Transverse colon (tissue), 4 donors: ENCODE results near the gene CMTM4. TPM values are rescaled to one million over a fixed set of nuclear protein-coding genes. Genes with fewer than 3 reads are reported as not detected.
A peak's percentile ranks its signal among the peaks of the same experiment; 100 is the strongest.

Experiments
- DNase-seq: peaks from one replicate; pipeline ENCODE4 v3.0.0-alpha.2; 2019
- H3K27ac ChIP-seq, 4 donors: fragments of 200-600 bp; sonication (generic); 2 replicates each; pipeline ENCODE4 v1.5.1; 2016 to 2018; ENCODE audit warnings: inconsistent platforms in 4 of 4
- H3K27me3 ChIP-seq: fragments of 200-600 bp; sonication (generic); 2 replicates; pipeline ENCODE4 v1.5.1; 2017; ENCODE audit warnings: inconsistent platforms
- H3K36me3 ChIP-seq, 4 donors: fragments of 200-600 bp; sonication (generic); 2 replicates each; pipeline ENCODE4 v1.5.1; 2017 to 2019; ENCODE audit warnings: inconsistent platforms in 4 of 4
- H3K4me1 ChIP-seq, 4 donors: fragments of 200-600 bp; sonication (generic); 2 replicates each; pipeline ENCODE4 v1.5.1; 2017 to 2020; ENCODE audit warnings: inconsistent platforms in 4 of 4
- H3K4me3 ChIP-seq, 4 donors: fragments of 200-600 bp; sonication (generic); 1 replicate in 1 of 4; 2 replicates in 3 of 4; pipeline versions ENCODE4 v1.5.1 to v1.6.1; 2017 to 2019; ENCODE audit warnings: inconsistent platforms in 4 of 4
- H3K9me3 ChIP-seq, 2 donors: fragments of 200-600 bp; sonication (generic); 2 replicates each; pipeline ENCODE4 v1.5.1; 2017 to 2019; ENCODE audit warnings: inconsistent platforms in 2 of 2
- CTCF ChIP-seq, 5 experiments: fragments of 200-600 bp in 3 of 5; fragments of 450-650 bp in 2 of 5; sonication (generic) in 3 of 5; IDR thresholded peaks; 1 replicate in 2 of 5; 2 replicates in 3 of 5; pipeline ENCODE4 v1.5.1; 2016 to 2017; ENCODE audit warnings: antibody characterized with exemption in 5 of 5, inconsistent platforms in 3 of 5, mild to moderate bottlenecking in 2 of 5, moderate library complexity in 1 of 5
- EP300 ChIP-seq: sonication (generic); formaldehyde crosslinking; IDR thresholded peaks from one replicate; pipeline ENCODE4 v1.6.1; 2017; ENCODE audit warnings: antibody characterized with exemption, low read depth
- POLR2A ChIP-seq: fragments of 450-650 bp; IDR thresholded peaks from one replicate; pipeline ENCODE4 v1.6.1; 2016; ENCODE audit warnings: antibody characterized with exemption, mild to moderate bottlenecking, moderate library complexity
- POLR2AphosphoS5 ChIP-seq, 3 donors: sonication (generic); formaldehyde crosslinking; IDR thresholded peaks; one replicate each; pipeline ENCODE4 v1.6.1; 2016; ENCODE audit warnings: antibody characterized with exemption in 3 of 3
- WGBS, 2 donors: methylation state at CpG; one replicate each; pipeline ENCODE4 v1.1.5; 2018; ENCODE audit warnings: low coverage in 1 of 2; 5-methylcytosine and 5-hydroxymethylcytosine counted together
- in situ Hi-C, 4 donors: fragments of 200-750 bp; cut with MboI; loops; one replicate each; pipeline versions ENCODE4 v1.15.0 to v1.15.1; 2017; ENCODE audit warnings: low sequenced_read_pairs in 3 of 4, low pct_ligation_motif_present in 1 of 4, low pct_unique_long_range_greater_than_20kb in 1 of 4
- intact Hi-C: fragments of 100-400 bp; cut with DNase I; formaldehyde crosslinking; loops from one replicate; pipeline ENCODE4 v1.15.1; 2023; ENCODE audit warnings: low total_unique reads
- total RNA-seq, 4 donors: library from RNA; depleted of rRNA; stranded (reverse); fragments of >200 nt; gene quantifications; one replicate each; pipeline ENCODE4 v1.1.0, GENCODE V29; 2016

Gene CMTM4
- total RNA-seq, 4 donors from 2014 or later, result 77.0 to 167 (median 163) TPM

GRCh38 chr16:66610111-66610820, 86.3 kb downstream of the CMTM4 start:
- TF ChIP-seq EP300, result no peak
- no peak for TF ChIP-seq POLR2A
- no peak for TF ChIP-seq CTCF (IDR thresholded peaks at IDR 0.05)
- no peak for TF ChIP-seq POLR2AphosphoS5 (IDR thresholded peaks at IDR 0.05)
- DNase-seq, result no peak
- no peak overlapping the region for H3K27ac ChIP-seq
- in situ Hi-C loops (loop anchor here in 1 of 4 donors (25.0 kb wide), 1 partner anchor 198 kb away; no protein-coding TSS in a partner anchor), intact Hi-C loops (no loop called here)
- no peak overlapping the region for H3K4me3 ChIP-seq
- no peaks in the 10 kb centered on the region for H3K9me3 ChIP-seq
- no peaks in the 10 kb centered on the region for H3K36me3 ChIP-seq
- peaks cover 0 to 26% (median 12%) of the 10 kb centered on the region in 4 donors for H3K4me1 ChIP-seq
- peaks cover 5% of the 10 kb centered on the region for H3K27me3 ChIP-seq
- 87 to 95% methylated on average over 6 to 14 of the region's 14 CpGs for WGBS, 2 donors

- Histone ChIP-seq H3K4me3 (no peak overlapping the region), H3K36me3 (no peaks in the 10 kb centered on the region), H3K9me3 (no peaks in the 10 kb centered on the region), H3K4me1 (peaks cover 0 to 33% (median 19%) of the 10 kb centered on the region in 4 donors), H3K27me3 (peaks cover 16% of the 10 kb centered on the region), H3K27ac (peak overlapping the region in 1 of 4 donors; percentile 1)
- no peak for DNase-seq
- in situ Hi-C loops, result loop anchor here in 2 of 4 donors (10.0 to 25.0 kb wide), 2 partner anchors 197 to 204 kb away; no protein-coding TSS in a partner anchor
- no peak for TF ChIP-seq CTCF (IDR thresholded peaks at IDR 0.05)
- TF ChIP-seq POLR2A, result no peak
- TF ChIP-seq EP300, result no peak
- TF ChIP-seq POLR2AphosphoS5 (IDR thresholded peaks at IDR 0.05), result no peak
- intact Hi-C loops, result loop anchor here (5.0 to 10.0 kb wide), 2 partner anchors 204 to 258 kb away; no protein-coding TSS in a partner anchor
- WGBS, 2 donors, result 80% methylated on average over 12 of the region's 12 CpGs; no CpG with 5 or more reads in 1 of the 2 donors
Observed at GRCh38 chr16:66609139-66609510, 87.4 kb downstream of the CMTM4 start.

- peak; percentile 86 for DNase-seq
- peaks cover 0 to 39% (median 22%) of the 10 kb centered on the region in 4 donors for H3K4me1 ChIP-seq
- H3K27ac ChIP-seq, result peak overlapping the region in 1 of 4 donors; percentile 1
- no peaks in the 10 kb centered on the region for H3K9me3 ChIP-seq
- peaks cover 17% of the 10 kb centered on the region for H3K27me3 ChIP-seq
- H3K36me3 ChIP-seq, result no peaks in the 10 kb centered on the region
- in situ Hi-C loops (loop anchor here in 2 of 4 donors (10.0 to 25.0 kb wide), 2 partner anchors 196 to 204 kb away; no protein-coding TSS in a partner anchor), intact Hi-C loops (loop anchor here (5.0 to 10.0 kb wide), 2 partner anchors 204 to 259 kb away; no protein-coding TSS in a partner anchor)
- peak; percentile 78 to 91 (median 86) for TF ChIP-seq CTCF (IDR thresholded peaks at IDR 0.05)
- TF ChIP-seq POLR2AphosphoS5 (IDR thresholded peaks at IDR 0.05), result peak in 1 of 3 donors; percentile 29
- no peak for TF ChIP-seq EP300
- no peak for TF ChIP-seq POLR2A
- no peak overlapping the region for H3K4me3 ChIP-seq
- WGBS, 2 donors, result 40% methylated on average over 17 of the region's 17 CpGs; no CpG with 5 or more reads in 1 of the 2 donors
Observed at GRCh38 chr16:66608241-66609138, 88.1 kb downstream of the CMTM4 start.
